Measurements from ENCODE around the gene ACTR10. TPM values are rescaled to one million over a fixed set of nuclear protein-coding genes. Genes with fewer than 3 reads are reported as not detected.

Gene ACTR10
- total and polyA plus RNA-seq, 2 of the 8 experiments (the other 6 are each of a cell fraction or from before 2014, with no cell fraction given), result 15.4 to 34.6 TPM

GRCh38 chr14:58198086-58198485, 1.9 kb upstream of the ACTR10 start:
- Histone ChIP-seq H2BK20ac (ENCODE audit: low read length) (no peak overlapping the region), H3K9ac (replicated peaks in 1 of 4; ENCODE audit: extremely low read depth in 1 of 4, low read depth in 3 of 4, low read length in 3 of 4) (no peak overlapping the region), H3K27me3 (replicated peaks in 1 of 4; ENCODE audit: control insufficient read depth in 3 of 4, extremely low read depth in 1 of 4, insufficient read depth in 3 of 4, low read length in 3 of 4) (peaks cover 0 to 1% (median 0%) of the 10 kb centered on the region in 4 experiments; a peak in 1 of 7 replicates), H3K4ac (replicated peaks; ENCODE audit: insufficient read length, low read depth, low read length) (no peak overlapping the region), H3K79me1 (ENCODE audit: low read depth, low read length) (no peaks in the 10 kb centered on the region), H3K23me2 (ENCODE audit: low read depth, low read length) (no peaks in the 10 kb centered on the region), H2BK12ac (ENCODE audit: low read depth, low read length) (no peak overlapping the region), H3K79me2 (ENCODE audit: control insufficient read depth in 1 of 2, insufficient read depth in 2 of 2, low read length in 2 of 2) (peaks cover 0 to 18% of the 10 kb centered on the region in 2 experiments; a peak in 3 of 4 replicates), H4K91ac (replicated peaks; ENCODE audit: insufficient read length, low read length) (no peak overlapping the region), H4K5ac (ENCODE audit: insufficient read length, low read depth, low read length) (no peak overlapping the region), H3K36me3 (ENCODE audit: control insufficient read depth in 2 of 4, insufficient read depth in 4 of 4, low read length in 3 of 4) (peaks cover 0 to 1% (median 0%) of the 10 kb centered on the region in 4 experiments; a peak in 1 of 8 replicates), H3K18ac (ENCODE audit: extremely low read depth, low read length) (no peak overlapping the region), H3K14ac (ENCODE audit: insufficient read length) (no peak overlapping the region), H2BK15ac (ENCODE audit: low read length) (no peak overlapping the region), H3K4me3 (ENCODE audit: extremely low read depth in 1 of 4, insufficient read depth in 2 of 4, low read depth in 3 of 4, low read length in 4 of 4) (no peak overlapping the region), H2BK5ac (ENCODE audit: low read depth, low read length) (no peak overlapping the region), H3K4me2 (ENCODE audit: insufficient read depth in 1 of 2, low read depth in 2 of 2, low read length in 2 of 2) (no peak overlapping the region), H2AK5ac (ENCODE audit: low read depth, low read length) (no peak overlapping the region), H3K27ac (ENCODE audit: low read depth, low read length) (no peak overlapping the region), H3K4me1 (replicated peaks in 1 of 4; ENCODE audit: control insufficient read depth in 3 of 4, insufficient read depth in 4 of 4, low read length in 3 of 4) (no peaks in the 10 kb centered on the region), H3K23ac (ENCODE audit: insufficient read length) (no peak overlapping the region), H3K56ac (replicated peaks; ENCODE audit: insufficient read length, low read depth, low read length) (no peak overlapping the region), H4K20me1 (replicated peaks in 1 of 2; ENCODE audit: control insufficient read depth in 1 of 2, insufficient read depth in 2 of 2, low read length in 2 of 2) (no peaks in the 10 kb centered on the region), H3K9me3 (ENCODE audit: insufficient read depth in 2 of 2, low read depth in 1 of 2, low read length in 1 of 2) (no peaks in the 10 kb centered on the region), H4K8ac (ENCODE audit: extremely low read depth, insufficient read depth, low read length) (no peak overlapping the region), H2AFZ (ENCODE audit: low read length) (no peak overlapping the region), H2BK120ac (replicated peaks; ENCODE audit: low read depth, low read length) (no peak overlapping the region)
- CTCF ChIA-PET (ENCODE audit: partially characterized antibody), result interaction anchor here (0.6 to 3.1 kb wide), 2 partner anchors 31 to 1109 kb away, joined by 3 to 12 read pairs; no protein-coding TSS in a partner anchor
- DNase-seq (ENCODE audit: low read depth in 1 of 2, low spot score in 2 of 2), result no peak
- TF ChIP-seq TAF7 (optimal IDR thresholded peaks at IDR 0.05; ENCODE audit: borderline replicate concordance, low read depth, low read length) (no peak), MAFK (IDR thresholded peaks at IDR 0.05; ENCODE audit: low read depth, low read length) (no peak), ZNF274 (IDR thresholded peaks at IDR 0.05; ENCODE audit: borderline replicate concordance, extremely low read depth, low read length) (no peak), FOSL1 (IDR thresholded peaks at IDR 0.05; ENCODE audit: insufficient read depth, low read depth, low read length) (no peak), CTBP2 (IDR thresholded peaks at IDR 0.05; ENCODE audit: borderline replicate concordance, insufficient read depth, insufficient read length, low read length) (no peak), CHD1 (IDR thresholded peaks at IDR 0.05; ENCODE audit: low read depth, low read length) (no peak), SP1 (IDR thresholded peaks at IDR 0.05; ENCODE audit: low read depth, low read length) (no peak), CEBPB (IDR thresholded peaks at IDR 0.05; ENCODE audit: low read depth, low read length) (no peak), NRF1 (IDR thresholded peaks at IDR 0.05; ENCODE audit: low read depth, low read length) (no peak), KDM5A (IDR thresholded peaks at IDR 0.05; ENCODE audit: low read length) (no peak), JUN (IDR thresholded peaks at IDR 0.05; ENCODE audit: low read depth, low read length) (no peak), RNF2 (IDR thresholded peaks at IDR 0.05; ENCODE audit: borderline replicate concordance, low read depth, low read length, missing control alignments, poor library complexity, severe bottlenecking) (no peak), CBX8 (IDR thresholded peaks at IDR 0.05; ENCODE audit: borderline replicate concordance, low read depth, low read length) (no peak), CREB1 (IDR thresholded peaks at IDR 0.05) (no peak)
- no peak for FAIRE-seq
- WGBS, 2 experiments (ENCODE audit: extremely low coverage in 1 of 2, insufficient coverage in 1 of 2, insufficient read length in 1 of 2, insufficient replicate concordance in 2 of 2, low coverage in 1 of 2, low lambda C conversion rate in 2 of 2, missing lambda C conversion rate in 1 of 2), result 90% methylated on average over 5 of the region's 5 CpGs; no CpG with 5 or more reads in 1 of the 2 experiments
- POLR2A ChIA-PET (ENCODE audit: partially characterized antibody), result interaction anchor here (0.7 kb wide), 1 partner anchor 41 kb away, joined by 3 read pairs; no protein-coding TSS in a partner anchor
